Activated CD4-positive, alpha-beta T cell treated with anti-CD3 and anti-CD28 coated beads for 48 hours (primary cell): ENCODE results near the gene XPC.

Source experiments
- DNase-seq: peaks from one replicate; pipeline ENCODE4 v3.0.0-alpha.2; 2020

The XPC gene

GRCh38 chr3:14206548-14207177, 28.3 kb upstream of the XPC start:
- DNase-seq, result no peak

- no peak for DNase-seq
Observed at GRCh38 chr3:14204515-14205284, 26.3 kb upstream of the XPC start.

GRCh38 chr3:14203521-14204079, 25.2 kb upstream of the XPC start:
- peak; percentile 43 for DNase-seq

- no peak for DNase-seq
Observed at GRCh38 chr3:14202874-14203520, 24.6 kb upstream of the XPC start.

- no peak for DNase-seq
Observed at GRCh38 chr3:14201940-14202684, 23.7 kb upstream of the XPC start.

GRCh38 chr3:14200841-14201240, 22.4 kb upstream of the XPC start:
- DNase-seq, result no peak

GRCh38 chr3:14200276-14200675, 21.9 kb upstream of the XPC start:
- DNase-seq, result no peak

GRCh38 chr3:14199641-14200040, 21.2 kb upstream of the XPC start:
- no peak for DNase-seq

GRCh38 chr3:14194865-14195264, 16.5 kb upstream of the XPC start:
- DNase-seq, result no peak

- DNase-seq, result no peak
Observed at GRCh38 chr3:14188041-14188754, 9.8 kb upstream of the XPC start.

GRCh38 chr3:14186854-14187458, 8.6 kb upstream of the XPC start:
- no peak for DNase-seq

- DNase-seq, result no peak
Observed at GRCh38 chr3:14183015-14183577, 4.7 kb upstream of the XPC start.

- no peak for DNase-seq
Observed at GRCh38 chr3:14181253-14181652, 2.9 kb upstream of the XPC start.

GRCh38 chr3:14179795-14180194, 1.4 kb upstream of the XPC start:
- DNase-seq, result no peak

GRCh38 chr3:14179114-14179465, 689 bp upstream of the XPC start:
- no peak for DNase-seq

GRCh38 chr3:14177580-14178246, 688 bp downstream of the XPC start:
- DNase-seq, result no peak

GRCh38 chr3:14175383-14176037, 2.9 kb downstream of the XPC start:
- DNase-seq, result peak; percentile 50

GRCh38 chr3:14174483-14174882, 3.9 kb downstream of the XPC start:
- no peak for DNase-seq

GRCh38 chr3:14172496-14172895, 5.9 kb downstream of the XPC start:
- DNase-seq, result no peak

GRCh38 chr3:14170531-14171159, 7.8 kb downstream of the XPC start:
- DNase-seq, result no peak
